Kidney (tissue), 14 donors: ENCODE data around the gene ANKRD11. TPM values are rescaled to one million over a fixed set of nuclear protein-coding genes. Genes with fewer than 3 reads are reported as not detected.

Experiments used
- DNase-seq, 5 donors: peaks; one replicate each; pipeline ENCODE4 v3.0.0-alpha.2; 2013 to 2020
- FAIRE-seq: peaks from 2 replicates; lab custom pipeline; 2012; peaks lifted over from hg19 to GRCh38; lab: Jason Lieb, UNC
- H3K27ac ChIP-seq, 2 donors: one replicate each; pipeline ENCODE4 v1.7.0; 2013; ENCODE audit warnings: low read depth in 2 of 2, low read length in 2 of 2, inconsistent platforms in 1 of 2
- H3K27me3 ChIP-seq: one replicate; pipeline ENCODE4 v1.7.1; 2013; ENCODE audit warnings: low read length, inconsistent platforms; ENCODE audit not compliant: control insufficient read depth, insufficient read depth
- H3K36me3 ChIP-seq, 3 donors: one replicate each; pipeline versions ENCODE4 v1.7.0 to v1.7.1; 2013; ENCODE audit warnings: low read length in 3 of 3, control low read depth in 1 of 3, inconsistent platforms in 1 of 3; ENCODE audit not compliant: insufficient read depth in 3 of 3, control insufficient read depth in 2 of 3
- H3K4me1 ChIP-seq, 3 donors: one replicate each; pipeline versions ENCODE4 v1.7.0 to v1.7.1; 2013; ENCODE audit warnings: low read length in 3 of 3, inconsistent platforms in 1 of 3, low read depth in 1 of 3; ENCODE audit not compliant: control insufficient read depth in 2 of 3, insufficient read depth in 2 of 3
- H3K4me3 ChIP-seq, 3 donors: one replicate each; pipeline versions ENCODE4 v1.7.0 to v1.8.1; 2013; ENCODE audit warnings: low read length in 3 of 3, control low read depth in 1 of 3, inconsistent platforms in 1 of 3
- H3K9ac ChIP-seq, 3 donors: one replicate each; pipeline versions ENCODE4 v1.7.0 to v1.7.1; 2013; ENCODE audit warnings: low read length in 3 of 3, control low read depth in 1 of 3, inconsistent platforms in 1 of 3
- H3K9me3 ChIP-seq, 3 donors: one replicate each; pipeline versions ENCODE4 v1.7.0 to v1.7.1; 2013; ENCODE audit warnings: low read length in 3 of 3, control low read depth in 1 of 3, inconsistent platforms in 1 of 3; ENCODE audit not compliant: control insufficient read depth in 2 of 3, insufficient read depth in 1 of 3
- intact Hi-C: fragments of 100-400 bp; cut with DNase I; formaldehyde crosslinking; loops from one replicate; pipeline ENCODE4 v1.11.1; 2022
- polyA plus RNA-seq: library from polyadenylated mRNA; stranded (reverse); fragments of 350-450 nt; fragmentation: Illumina TruSeq; extraction: RNeasy Lipid Tissue Mini Kit (QIAGEN cat#74804); gene quantifications from one replicate; pipeline ENCODE4 v1.2.3, GENCODE V29; 2014; ENCODE audit warnings: low read depth, low replicate concordance; ENCODE audit not compliant: insufficient read depth
- total RNA-seq: library from RNA; stranded (reverse); fragmentation: NEBNext Ultra II Directional; extraction: Animal tissue kit (Norgen Biotek cat#: 25700); gene quantifications from one replicate; pipeline ENCODE4 v1.2.1, GENCODE V29; 2021
- TF ChIP-seq, protein P1 (sequence below): IDR thresholded peaks from 3 replicates; pipeline ENCODE4 v1.5.1; 2012; ENCODE audit warnings: mild to moderate bottlenecking, moderate library complexity, borderline replicate concordance; ENCODE audit not compliant: insufficient read depth; ENCODE audit errors: extremely low read depth
- donor health status: control.
- donor health status: control.
- donor health status: control.
- donor health status: control.
- donor health status: control.
- donor health status: DM: yes; HTN: yes; CAD: no.
- donor health status: Normal renal cell carcinoma (clear cell type).

The ANKRD11 gene
- total and polyA plus RNA-seq, 2 donors from 2014 or later: 36.2 to 154 TPM

GRCh38 chr16:89504091-89504490 is 13.7 kb upstream of the ANKRD11 start:
- Histone ChIP-seq H3K27me3 (no peaks in the 10 kb centered on the region), H3K36me3 (no peaks in the 10 kb centered on the region), H3K4me3 (no peak overlapping the region), H3K27ac (no peak overlapping the region), H3K4me1 (peaks cover 4 to 27% (median 11%) of the 10 kb centered on the region in 3 donors), H3K9me3 (no peaks in the 10 kb centered on the region), H3K9ac (no peak overlapping the region)
- DNase-seq: no peak
- FAIRE-seq: no peak
- intact Hi-C loops: loop anchor here (10.0 kb wide), 1 partner anchor 169 kb away; no protein-coding TSS in a partner anchor
- TF ChIP-seq, protein P1, sequence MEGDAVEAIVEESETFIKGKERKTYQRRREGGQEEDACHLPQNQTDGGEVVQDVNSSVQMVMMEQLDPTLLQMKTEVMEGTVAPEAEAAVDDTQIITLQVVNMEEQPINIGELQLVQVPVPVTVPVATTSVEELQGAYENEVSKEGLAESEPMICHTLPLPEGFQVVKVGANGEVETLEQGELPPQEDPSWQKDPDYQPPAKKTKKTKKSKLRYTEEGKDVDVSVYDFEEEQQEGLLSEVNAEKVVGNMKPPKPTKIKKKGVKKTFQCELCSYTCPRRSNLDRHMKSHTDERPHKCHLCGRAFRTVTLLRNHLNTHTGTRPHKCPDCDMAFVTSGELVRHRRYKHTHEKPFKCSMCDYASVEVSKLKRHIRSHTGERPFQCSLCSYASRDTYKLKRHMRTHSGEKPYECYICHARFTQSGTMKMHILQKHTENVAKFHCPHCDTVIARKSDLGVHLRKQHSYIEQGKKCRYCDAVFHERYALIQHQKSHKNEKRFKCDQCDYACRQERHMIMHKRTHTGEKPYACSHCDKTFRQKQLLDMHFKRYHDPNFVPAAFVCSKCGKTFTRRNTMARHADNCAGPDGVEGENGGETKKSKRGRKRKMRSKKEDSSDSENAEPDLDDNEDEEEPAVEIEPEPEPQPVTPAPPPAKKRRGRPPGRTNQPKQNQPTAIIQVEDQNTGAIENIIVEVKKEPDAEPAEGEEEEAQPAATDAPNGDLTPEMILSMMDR: no peak

- FAIRE-seq: no peak
- peak in 2 of 5 donors; percentile 50 to 82 for DNase-seq
- Histone ChIP-seq H3K4me3 (no peak overlapping the region), H3K27ac (no peak overlapping the region), H3K27me3 (no peaks in the 10 kb centered on the region), H3K9ac (no peak overlapping the region), H3K9me3 (no peaks in the 10 kb centered on the region), H3K4me1 (peaks cover 4 to 18% (median 11%) of the 10 kb centered on the region in 3 donors), H3K36me3 (no peaks in the 10 kb centered on the region)
- intact Hi-C loops: loop anchor here (10.0 kb wide), 1 partner anchor 167 kb away; no protein-coding TSS in a partner anchor
- TF ChIP-seq, protein P1: no peak
These were observed 11.9 kb upstream of the ANKRD11 start for GRCh38 chr16:89502081-89502843.

- H3K36me3 ChIP-seq: no peaks in the 10 kb centered on the region
- H3K4me3 ChIP-seq: no peak overlapping the region
- no peaks in the 10 kb centered on the region for H3K27me3 ChIP-seq
- H3K27ac ChIP-seq: no peak overlapping the region
- H3K9me3 ChIP-seq: no peaks in the 10 kb centered on the region
- H3K9ac ChIP-seq: no peak overlapping the region
- no peak for DNase-seq
- TF ChIP-seq, protein P1: no peak
- H3K4me1 ChIP-seq: no peaks in the 10 kb centered on the region
- intact Hi-C loops: loop anchor here (10.0 kb wide), 1 partner anchor 165 kb away; no protein-coding TSS in a partner anchor
- no peak for FAIRE-seq
These were observed 9.4 kb upstream of the ANKRD11 start for GRCh38 chr16:89499767-89500166.
